Nephron progenitor cell (in vitro differentiated cells): ENCODE data around the gene WDR3.

Experiments used
- DNase-seq: peaks from one replicate; pipeline ENCODE4 v3.0.0; 2021
- H3K27ac Mint-ChIP-seq: 2 replicates; pipeline ENCODE4 v1.8.0; 2021; ENCODE audit warnings: mild to moderate bottlenecking, moderate library complexity, mixed read lengths
- H3K27me3 Mint-ChIP-seq: 2 replicates; pipeline ENCODE4 v1.8.0; 2021; ENCODE audit warnings: mild to moderate bottlenecking, low read depth, mixed read lengths; ENCODE audit not compliant: poor library complexity
- H3K36me3 Mint-ChIP-seq: 2 replicates; pipeline ENCODE4 v1.8.0; 2021; ENCODE audit warnings: low read depth, mixed read lengths
- H3K4me1 Mint-ChIP-seq: 2 replicates; pipeline ENCODE4 v1.8.0; 2021; ENCODE audit warnings: mixed read lengths
- H3K4me3 Mint-ChIP-seq: 2 replicates; pipeline ENCODE4 v1.8.0; 2021; ENCODE audit warnings: mild to moderate bottlenecking, moderate library complexity, mixed read lengths
- H3K9me3 Mint-ChIP-seq: 2 replicates; pipeline ENCODE4 v1.8.0; 2021; ENCODE audit warnings: mild to moderate bottlenecking, moderate library complexity, mixed read lengths
- CTCF ChIP-seq: fragments of 200-600 bp; sonication (generic); IDR thresholded peaks from 2 replicates; pipeline ENCODE4 v1.5.0; 2021; ENCODE audit warnings: antibody characterized with exemption

Gene WDR3

DNA sequence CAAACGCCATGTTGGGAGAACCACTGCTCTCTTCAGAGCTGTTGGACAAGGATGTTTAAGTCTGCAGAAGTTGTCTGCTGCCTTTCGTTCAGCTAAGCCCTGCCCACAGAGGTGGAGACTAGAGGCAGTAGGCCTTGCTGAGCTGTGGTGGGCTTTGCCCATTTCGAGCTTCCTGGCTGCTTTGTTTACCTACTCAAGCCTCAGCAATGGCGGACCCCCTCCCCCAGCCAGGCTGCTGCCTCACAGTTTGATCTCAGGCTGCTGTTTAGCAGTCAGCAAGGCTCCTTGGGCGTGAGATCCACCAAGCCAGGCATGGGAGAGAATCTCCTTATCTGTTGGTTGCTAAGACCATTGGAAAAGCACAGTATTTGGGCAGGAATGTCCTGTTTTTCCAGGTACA, 74.8 kb downstream of the WDR3 start:
- H3K4me1 Mint-ChIP-seq, result no peaks in the 10 kb centered on the region
- no peak overlapping the region for H3K4me3 Mint-ChIP-seq
- H3K27me3 Mint-ChIP-seq, result no peaks in the 10 kb centered on the region
- H3K36me3 Mint-ChIP-seq, result peaks cover 34% of the 10 kb centered on the region
- no peak for DNase-seq
- TF ChIP-seq CTCF, result no peak
- no peak overlapping the region for H3K27ac Mint-ChIP-seq
- H3K9me3 Mint-ChIP-seq, result peaks cover 39% of the 10 kb centered on the region

- no peak for TF ChIP-seq CTCF
- Mint-ChIP-seq H3K9me3 (peaks cover 21% of the 10 kb centered on the region), H3K4me1 (no peaks in the 10 kb centered on the region), H3K27me3 (no peaks in the 10 kb centered on the region), H3K27ac (no peak overlapping the region), H3K36me3 (peaks cover 19% of the 10 kb centered on the region), H3K4me3 (no peak overlapping the region)
- no peak for DNase-seq
Observed at GRCh38 chr1:118007391-118007790, 77.9 kb downstream of the WDR3 start.

GRCh38 chr1:118008011-118008410, 78.5 kb downstream of the WDR3 start:
- H3K9me3 Mint-ChIP-seq, result peaks cover 14% of the 10 kb centered on the region
- no peak overlapping the region for H3K4me3 Mint-ChIP-seq
- DNase-seq, result no peak
- no peaks in the 10 kb centered on the region for H3K27me3 Mint-ChIP-seq
- H3K27ac Mint-ChIP-seq, result no peak overlapping the region
- no peaks in the 10 kb centered on the region for H3K4me1 Mint-ChIP-seq
- H3K36me3 Mint-ChIP-seq, result peaks cover 16% of the 10 kb centered on the region
- TF ChIP-seq CTCF, result no peak

- Mint-ChIP-seq H3K9me3 (no peaks in the 10 kb centered on the region), H3K27ac (no peak overlapping the region)
Observed at GRCh38 chr1:118012515-118013124, 83.1 kb downstream of the WDR3 start.

GRCh38 chr1:118013336-118013735, 83.8 kb downstream of the WDR3 start:
- Mint-ChIP-seq H3K4me1 (no peaks in the 10 kb centered on the region), H3K9me3 (no peaks in the 10 kb centered on the region), H3K27me3 (no peaks in the 10 kb centered on the region), H3K27ac (no peak overlapping the region), H3K4me3 (no peak overlapping the region), H3K36me3 (no peaks in the 10 kb centered on the region)
- no peak for TF ChIP-seq CTCF
- DNase-seq, result no peak

More at GRCh38 chr1:118012515-118013124, 83.1 kb downstream of the WDR3 start:
- no peaks in the 10 kb centered on the region for H3K36me3 Mint-ChIP-seq
- TF ChIP-seq CTCF, result no peak
- no peak overlapping the region for H3K4me3 Mint-ChIP-seq
- no peaks in the 10 kb centered on the region for H3K27me3 Mint-ChIP-seq
- DNase-seq, result no peak
- no peaks in the 10 kb centered on the region for H3K4me1 Mint-ChIP-seq

DNA sequence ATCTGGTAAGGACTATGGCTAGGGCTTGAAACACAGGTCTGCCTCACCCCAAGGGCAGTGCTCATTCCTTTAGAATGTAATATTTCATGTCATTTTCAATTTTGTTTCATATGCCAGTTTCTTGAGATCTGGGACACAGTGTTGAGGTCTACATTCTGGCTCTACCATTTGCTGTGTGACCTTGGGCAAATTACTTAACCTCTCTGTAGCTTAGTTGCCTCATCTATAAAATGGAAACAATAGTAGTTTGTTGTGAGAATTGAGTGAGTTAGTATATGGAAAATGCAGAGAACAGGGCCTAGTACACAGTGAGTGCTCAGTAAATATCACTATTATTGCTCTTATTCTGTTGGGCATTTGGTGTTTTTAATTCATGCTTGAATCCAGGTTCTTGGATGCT, 84.4 kb downstream of the WDR3 start:
- H3K4me1 Mint-ChIP-seq, result no peaks in the 10 kb centered on the region
- no peak overlapping the region for H3K27ac Mint-ChIP-seq
- no peaks in the 10 kb centered on the region for H3K27me3 Mint-ChIP-seq
- no peak for TF ChIP-seq CTCF
- H3K9me3 Mint-ChIP-seq, result no peaks in the 10 kb centered on the region
- no peak overlapping the region for H3K4me3 Mint-ChIP-seq
- H3K36me3 Mint-ChIP-seq, result no peaks in the 10 kb centered on the region
- no peak for DNase-seq
